ENCODE results near the gene ZBTB20.

Gene ZBTB20

GRCh38 chr3:114746502-114746901 lies 400.6 kb downstream of the ZBTB20 start:
- DNase-seq, result no peak

GRCh38 chr3:114745322-114746240 lies 401.5 kb downstream of the ZBTB20 start:
- no peak for DNase-seq

GRCh38 chr3:114743746-114744485 lies 403.2 kb downstream of the ZBTB20 start:
- no peak for DNase-seq

GRCh38 chr3:114741066-114741465 lies 406.0 kb downstream of the ZBTB20 start:
- no peak for DNase-seq

GRCh38 chr3:114739627-114740026 lies 407.5 kb downstream of the ZBTB20 start:
- no peak for DNase-seq

GRCh38 chr3:114732353-114732752 lies 414.7 kb downstream of the ZBTB20 start:
- no peak for DNase-seq

GRCh38 chr3:114730397-114730796 lies 416.7 kb downstream of the ZBTB20 start:
- DNase-seq, result no peak

- DNase-seq, result no peak
Measured at GRCh38 chr3:114727373-114727772, 419.7 kb downstream of the ZBTB20 start.

GRCh38 chr3:114725966-114726365 lies 421.1 kb downstream of the ZBTB20 start:
- DNase-seq, result no peak

GRCh38 chr3:114722530-114722929 lies 424.6 kb downstream of the ZBTB20 start:
- no peak for DNase-seq

GRCh38 chr3:114721864-114722263 lies 425.2 kb downstream of the ZBTB20 start:
- no peak for DNase-seq

- DNase-seq, result no peak
Measured at GRCh38 chr3:114721209-114721608, 425.9 kb downstream of the ZBTB20 start.

GRCh38 chr3:114718898-114719210 lies 428.2 kb downstream of the ZBTB20 start:
- DNase-seq, result no peak

GRCh38 chr3:114718071-114718897 lies 428.8 kb downstream of the ZBTB20 start:
- DNase-seq, result no peak

GRCh38 chr3:114716916-114717315 lies 430.2 kb downstream of the ZBTB20 start:
- DNase-seq, result no peak

- DNase-seq, result no peak
Measured at GRCh38 chr3:114716126-114716525, 431.0 kb downstream of the ZBTB20 start.

GRCh38 chr3:114714957-114715460 lies 432.1 kb downstream of the ZBTB20 start:
- DNase-seq, result no peak

GRCh38 chr3:114714237-114714636 lies 432.9 kb downstream of the ZBTB20 start:
- DNase-seq, result no peak

GRCh38 chr3:114712728-114713492 lies 434.2 kb downstream of the ZBTB20 start:
- DNase-seq, result no peak

GRCh38 chr3:114711321-114711886 lies 435.7 kb downstream of the ZBTB20 start:
- DNase-seq, result no peak

- no peak for DNase-seq
Measured at GRCh38 chr3:114709102-114709501, 438.0 kb downstream of the ZBTB20 start.

Measured in T1000 (cell line).